Tibial nerve (tissue), 4 donors: ENCODE results near the gene KPTN.

Experiments used
- CTCF ChIP-seq, 5 experiments: fragments of 200-600 bp in 3 of 5; fragments of 450-650 bp in 2 of 5; sonication (generic) in 3 of 5; IDR thresholded peaks; one replicate each; pipeline ENCODE4 v1.5.1; 2016 to 2019; ENCODE audit warnings: antibody characterized with exemption in 5 of 5, mild to moderate bottlenecking in 3 of 5, moderate library complexity in 2 of 5
- EP300 ChIP-seq, 2 donors: sonication (generic); formaldehyde crosslinking; IDR thresholded peaks; one replicate each; pipeline ENCODE4 v1.6.1; 2017; ENCODE audit warnings: antibody characterized with exemption in 2 of 2, mild to moderate bottlenecking in 1 of 2

- TF ChIP-seq CTCF (IDR thresholded peaks at IDR 0.05): no peak
- TF ChIP-seq EP300 (IDR thresholded peaks at IDR 0.05): no peak
These were observed 8.6 kb downstream of the KPTN start for GRCh38 chr19:47475465-47475864.
